ENCODE data around the gene COL11A1. TPM values are rescaled to one million over a fixed set of nuclear protein-coding genes. Genes with fewer than 3 reads are reported as not detected.

The COL11A1 gene
- total and polyA plus RNA-seq, 2 donors (not counting 3 experiments of a cell fraction or from before 2014, with no cell fraction given), result not detected

DNA sequence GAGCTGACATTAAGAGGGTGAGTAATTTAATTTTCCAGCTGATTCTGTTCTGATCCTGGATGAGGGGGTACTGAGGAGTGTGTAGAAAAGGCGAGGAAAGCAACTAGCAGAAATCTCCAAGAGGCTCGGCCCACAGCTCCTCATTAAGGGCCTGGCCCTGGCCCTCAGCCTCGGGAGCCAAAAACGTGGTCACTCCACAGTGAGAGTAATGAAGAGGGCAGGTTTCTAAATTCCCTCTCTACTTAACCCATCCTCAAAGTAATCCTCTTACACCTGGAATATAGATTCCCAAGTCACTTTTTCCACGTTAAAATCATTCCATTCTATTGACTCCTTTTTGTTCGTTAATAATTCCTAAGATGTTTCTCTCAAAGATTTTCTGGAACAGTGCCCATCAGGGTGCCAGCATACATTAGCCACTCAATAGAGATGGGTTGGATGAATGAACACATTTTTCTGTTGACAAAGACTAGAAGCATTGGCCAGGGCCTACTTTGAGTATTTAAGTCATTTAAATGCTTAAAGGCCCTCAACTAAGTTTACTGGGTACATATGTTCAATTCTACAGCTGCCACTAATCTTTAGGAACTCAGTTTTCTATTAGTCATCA lies 1.1 kb upstream of the COL11A1 start:
- dilution Hi-C loops (cut with MboI; ENCODE audit: extremely low pct_ligation_motif_present, low sequenced_read_pairs) (no loop called here), intact Hi-C loops (cut with micrococcal nuclease) (loop anchor here (5.0 kb wide), 1 partner anchor 143 kb away; no protein-coding TSS in a partner anchor)
- H3K79me2 ChIP-seq (ENCODE audit: control insufficient read depth, insufficient read depth, low read length), result no peaks in the 10 kb centered on the region
- peaks cover 18% of the 10 kb centered on the region for H3K4me1 ChIP-seq (ENCODE audit: control insufficient read depth, extremely low read depth, insufficient read depth, low read length)
- H3K4me3 ChIP-seq (replicated peaks in 1 of 3; ENCODE audit: insufficient read depth in 1 of 3, low read depth in 1 of 3, low read length in 3 of 3), result no peak overlapping the region
- CTCF ChIA-PET, result interaction anchor here (1.1 to 5.8 kb wide), 3 partner anchors 9 to 405 kb away, joined by 4 to 133 read pairs (median 8); no protein-coding TSS in a partner anchor
- H3K9me1 ChIP-seq (replicated peaks; ENCODE audit: control insufficient read depth, extremely low read depth, insufficient read depth, low read length), result no peaks in the 10 kb centered on the region
- DNase-seq (ENCODE audit: low read depth, low spot score) (no peak), FAIRE-seq (no peak)
- BruUV-seq (replicated peaks), result no TSS peak
- no peak overlapping the region for H3K9ac ChIP-seq (replicated peaks; ENCODE audit: extremely low read depth, insufficient read depth, low read length)
- no peak overlapping the region for H3K27ac ChIP-seq (ENCODE audit: insufficient read depth, low read depth, low read length)
- POLR2A ChIA-PET, result no interaction called here
- H3K36me3 ChIP-seq (ENCODE audit: control insufficient read depth in 2 of 2, extremely low read depth in 1 of 2, insufficient read depth in 2 of 2, low read length in 2 of 2), result no peaks in the 10 kb centered on the region
- TF ChIP-seq, protein P1, sequence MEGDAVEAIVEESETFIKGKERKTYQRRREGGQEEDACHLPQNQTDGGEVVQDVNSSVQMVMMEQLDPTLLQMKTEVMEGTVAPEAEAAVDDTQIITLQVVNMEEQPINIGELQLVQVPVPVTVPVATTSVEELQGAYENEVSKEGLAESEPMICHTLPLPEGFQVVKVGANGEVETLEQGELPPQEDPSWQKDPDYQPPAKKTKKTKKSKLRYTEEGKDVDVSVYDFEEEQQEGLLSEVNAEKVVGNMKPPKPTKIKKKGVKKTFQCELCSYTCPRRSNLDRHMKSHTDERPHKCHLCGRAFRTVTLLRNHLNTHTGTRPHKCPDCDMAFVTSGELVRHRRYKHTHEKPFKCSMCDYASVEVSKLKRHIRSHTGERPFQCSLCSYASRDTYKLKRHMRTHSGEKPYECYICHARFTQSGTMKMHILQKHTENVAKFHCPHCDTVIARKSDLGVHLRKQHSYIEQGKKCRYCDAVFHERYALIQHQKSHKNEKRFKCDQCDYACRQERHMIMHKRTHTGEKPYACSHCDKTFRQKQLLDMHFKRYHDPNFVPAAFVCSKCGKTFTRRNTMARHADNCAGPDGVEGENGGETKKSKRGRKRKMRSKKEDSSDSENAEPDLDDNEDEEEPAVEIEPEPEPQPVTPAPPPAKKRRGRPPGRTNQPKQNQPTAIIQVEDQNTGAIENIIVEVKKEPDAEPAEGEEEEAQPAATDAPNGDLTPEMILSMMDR (IDR thresholded peaks at IDR 0.05; ENCODE audit: extremely low read depth in 1 of 2, insufficient read depth in 1 of 2, low read depth in 1 of 2, low read length in 2 of 2), result no peak
- TF ChIP-seq EZH2 (IDR thresholded peaks at IDR 0.05; ENCODE audit: borderline replicate concordance, low read depth, low read length, severe bottlenecking), result no peak
- TF ChIP-seq FOS (IDR thresholded peaks at IDR 0.05; ENCODE audit: borderline replicate concordance, insufficient read depth, low read length), result no peak
- no peak for TF ChIP-seq GATA2 (IDR thresholded peaks at IDR 0.05; ENCODE audit: insufficient read depth, insufficient read length, low read depth, low read length)
- no peak for TF ChIP-seq POLR2A (IDR thresholded peaks at IDR 0.05; ENCODE audit: low read depth, low read length)
- no peak for TF ChIP-seq JUN (IDR thresholded peaks at IDR 0.05; ENCODE audit: borderline replicate concordance, insufficient read depth, insufficient read length, low read depth)
- no peak for TF ChIP-seq POLR2AphosphoS5 (IDR thresholded peaks at IDR 0.05; ENCODE audit: insufficient read depth, low read depth, low read length)
- no peak for TF ChIP-seq MYC (IDR thresholded peaks at IDR 0.05; ENCODE audit: low read depth, low read length)
- TF ChIP-seq, protein P2, sequence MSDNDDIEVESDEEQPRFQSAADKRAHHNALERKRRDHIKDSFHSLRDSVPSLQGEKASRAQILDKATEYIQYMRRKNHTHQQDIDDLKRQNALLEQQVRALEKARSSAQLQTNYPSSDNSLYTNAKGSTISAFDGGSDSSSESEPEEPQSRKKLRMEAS (IDR thresholded peaks at IDR 0.05; ENCODE audit: insufficient read depth, insufficient read length), result no peak
- H3K4me2 ChIP-seq (ENCODE audit: insufficient read depth, low read length), result no peak overlapping the region
- H2AFZ ChIP-seq (ENCODE audit: low read depth, low read length), result no peak overlapping the region
- no peaks in the 10 kb centered on the region for H4K20me1 ChIP-seq (replicated peaks; ENCODE audit: control insufficient read depth, extremely low read depth, insufficient read depth, low read length)
- H3K9me3 ChIP-seq (replicated peaks; ENCODE audit: control insufficient read depth, insufficient read depth, low read length), result no peaks in the 10 kb centered on the region
- H3K27me3 ChIP-seq (ENCODE audit: control insufficient read depth in 2 of 2, insufficient read depth in 2 of 2, low read length in 2 of 2), result peaks cover 2 to 9% of the 10 kb centered on the region in 2 experiments
